Body of pancreas (tissue), 4 donors: ENCODE results near the gene POC1A. TPM values are rescaled to one million over a fixed set of nuclear protein-coding genes. Genes with fewer than 3 reads are reported as not detected.

Experiments used
- ATAC-seq: fragments of 150-250 bp; one replicate; pipeline ENCODE4 v1.9.1; 2016
- DNase-seq, 4 donors: peaks; one replicate each; pipeline ENCODE4 v3.0.0-alpha.2; 2019
- H3K27ac ChIP-seq, 4 donors: fragments of 200-600 bp; sonication (generic); 1 replicate in 3 of 4; 2 replicates in 1 of 4; pipeline versions ENCODE4 v1.5.1 to v1.6.1; 2016 to 2019; ENCODE audit warnings: mild to moderate bottlenecking in 1 of 4, mixed read lengths in 1 of 4, moderate library complexity in 1 of 4
- H3K27me3 ChIP-seq, 2 donors: fragments of 200-600 bp; sonication (generic); one replicate each; pipeline ENCODE4 v1.6.0; 2016; ENCODE audit warnings: mild to moderate bottlenecking in 1 of 2
- H3K36me3 ChIP-seq, 2 donors: fragments of 200-600 bp; sonication (generic); replicated peaks in 1 of 2; 2 replicates each; pipeline ENCODE4 v1.5.1; 2016; ENCODE audit warnings: low read depth in 2 of 2; ENCODE audit not compliant: insufficient read depth in 1 of 2
- H3K4me1 ChIP-seq: fragments of 200-600 bp; sonication (generic); one replicate; pipeline ENCODE4 v1.6.0; 2016
- H3K4me3 ChIP-seq, 2 donors: fragments of 200-600 bp; sonication (generic); 1 replicate in 1 of 2; 2 replicates in 1 of 2; pipeline ENCODE4 v1.5.1; 2016 to 2019
- H3K9me3 ChIP-seq, 3 donors: fragments of 200-600 bp; sonication (generic); 1 replicate in 2 of 3; 2 replicates in 1 of 3; pipeline ENCODE4 v1.5.1; 2016
- POLR2A ChIP-seq, 3 donors: fragments of 450-650 bp; IDR thresholded peaks; one replicate each; pipeline ENCODE4 v1.6.1; 2016; ENCODE audit warnings: antibody characterized with exemption in 3 of 3, mild to moderate bottlenecking in 2 of 3
- WGBS, 2 donors: methylation state at CpG; one replicate each; pipeline ENCODE4 v1.1.5; 2017; 5-methylcytosine and 5-hydroxymethylcytosine counted together
- intact Hi-C: fragments of 100-400 bp; cut with DNase I; formaldehyde crosslinking; loops from one replicate; pipeline ENCODE4 v1.15.1; 2023
- total RNA-seq, 2 donors: library from RNA; depleted of rRNA; stranded (reverse); fragments of >200 nt; gene quantifications; one replicate each; pipeline ENCODE4 v1.1.0, GENCODE V29; 2016
- TF ChIP-seq, protein P1 (sequence below), 7 experiments: fragments of 450-650 bp in 4 of 7; fragments of 200-600 bp in 3 of 7; sonication (generic) in 3 of 7; IDR thresholded peaks; one replicate each; pipeline ENCODE4 v1.5.1; 2016 to 2019; ENCODE audit warnings: antibody characterized with exemption in 7 of 7

Gene POC1A
- total RNA-seq, 2 donors from 2014 or later = 0.26 to 3.3 TPM

DNA sequence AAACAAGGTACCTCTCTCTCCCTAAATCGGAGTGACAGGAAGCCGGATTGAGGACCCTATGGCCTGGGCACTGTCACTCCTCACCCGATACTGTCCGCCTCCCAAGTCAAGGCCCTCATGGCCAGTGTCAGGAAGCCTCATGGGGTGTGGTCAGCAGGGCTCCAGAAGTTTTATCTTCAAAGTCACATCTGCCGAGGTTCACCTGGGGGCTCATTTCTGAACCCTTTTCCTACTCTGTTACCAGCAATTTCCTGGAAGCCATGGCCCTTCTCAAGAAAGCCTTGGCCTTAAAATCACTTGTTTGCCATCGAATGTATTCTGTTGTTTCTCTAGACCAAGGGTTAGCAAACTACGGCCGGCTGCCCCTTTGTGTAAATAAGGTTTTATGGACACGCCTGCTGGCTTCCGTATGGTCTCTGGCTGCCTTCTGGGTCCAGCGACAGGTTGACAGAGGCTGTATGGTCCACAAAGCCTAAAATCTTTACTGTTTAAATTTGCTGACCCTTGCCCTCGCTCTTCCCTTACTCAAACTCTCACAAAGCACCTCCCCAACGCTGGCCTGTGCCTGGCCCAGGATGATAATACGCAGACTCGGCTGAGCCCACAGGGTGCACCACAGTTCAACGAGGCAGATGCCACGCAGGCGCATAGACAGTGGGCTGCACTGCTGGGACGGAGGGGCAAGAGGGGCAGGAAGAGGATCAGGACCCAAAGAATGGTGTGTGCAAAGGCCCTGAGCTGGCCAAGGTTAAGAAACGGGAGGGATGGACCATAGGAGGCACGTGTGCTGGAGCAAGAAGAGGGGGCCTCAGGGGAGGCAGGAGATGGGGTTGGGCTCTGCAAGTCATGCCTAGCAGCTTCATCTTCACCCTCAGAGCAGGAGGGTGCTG lies 73.1 kb downstream of the POC1A start:
- Histone ChIP-seq H3K36me3 (no peaks in the 10 kb centered on the region), H3K4me3 (no peak overlapping the region), H3K27me3 (no peaks in the 10 kb centered on the region), H3K9me3 (no peaks in the 10 kb centered on the region), H3K27ac (no peak overlapping the region), H3K4me1 (no peaks in the 10 kb centered on the region)
- DNase-seq = no peak
- ATAC-seq = no peak
- WGBS, 2 donors = 83 to 84% methylated on average over 21 of the region's 21 CpGs
- intact Hi-C loops = no loop called here
- TF ChIP-seq, protein P1, sequence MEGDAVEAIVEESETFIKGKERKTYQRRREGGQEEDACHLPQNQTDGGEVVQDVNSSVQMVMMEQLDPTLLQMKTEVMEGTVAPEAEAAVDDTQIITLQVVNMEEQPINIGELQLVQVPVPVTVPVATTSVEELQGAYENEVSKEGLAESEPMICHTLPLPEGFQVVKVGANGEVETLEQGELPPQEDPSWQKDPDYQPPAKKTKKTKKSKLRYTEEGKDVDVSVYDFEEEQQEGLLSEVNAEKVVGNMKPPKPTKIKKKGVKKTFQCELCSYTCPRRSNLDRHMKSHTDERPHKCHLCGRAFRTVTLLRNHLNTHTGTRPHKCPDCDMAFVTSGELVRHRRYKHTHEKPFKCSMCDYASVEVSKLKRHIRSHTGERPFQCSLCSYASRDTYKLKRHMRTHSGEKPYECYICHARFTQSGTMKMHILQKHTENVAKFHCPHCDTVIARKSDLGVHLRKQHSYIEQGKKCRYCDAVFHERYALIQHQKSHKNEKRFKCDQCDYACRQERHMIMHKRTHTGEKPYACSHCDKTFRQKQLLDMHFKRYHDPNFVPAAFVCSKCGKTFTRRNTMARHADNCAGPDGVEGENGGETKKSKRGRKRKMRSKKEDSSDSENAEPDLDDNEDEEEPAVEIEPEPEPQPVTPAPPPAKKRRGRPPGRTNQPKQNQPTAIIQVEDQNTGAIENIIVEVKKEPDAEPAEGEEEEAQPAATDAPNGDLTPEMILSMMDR (IDR thresholded peaks at IDR 0.05) = no peak
- TF ChIP-seq POLR2A (IDR thresholded peaks at IDR 0.05) = no peak

DNA sequence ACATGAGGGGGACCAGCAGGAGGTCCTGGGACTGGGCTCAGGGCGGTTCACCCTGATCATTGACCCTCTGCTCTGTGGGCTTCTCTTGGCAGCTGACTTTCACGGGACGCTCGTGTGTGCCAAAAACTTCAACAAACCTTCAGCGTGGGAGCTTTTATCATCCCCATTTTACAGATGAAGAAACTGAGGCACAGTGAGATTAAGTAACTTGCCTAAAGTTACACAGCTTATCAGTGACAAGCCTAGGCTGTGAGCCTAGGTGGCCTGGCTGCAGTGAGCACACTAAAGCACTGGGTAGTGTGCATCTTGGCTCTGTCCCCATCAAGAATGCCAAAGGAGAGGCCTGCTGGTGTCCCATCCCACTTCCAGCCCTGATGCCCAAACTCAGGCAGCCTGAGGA lies 74.3 kb downstream of the POC1A start:
- Histone ChIP-seq H3K4me1 (no peaks in the 10 kb centered on the region), H3K9me3 (no peaks in the 10 kb centered on the region), H3K4me3 (no peak overlapping the region), H3K36me3 (no peaks in the 10 kb centered on the region), H3K27me3 (no peaks in the 10 kb centered on the region), H3K27ac (no peak overlapping the region)
- TF ChIP-seq POLR2A (IDR thresholded peaks at IDR 0.05) = no peak
- TF ChIP-seq, protein P1 (IDR thresholded peaks at IDR 0.05) = no peak
- ATAC-seq (no peak), DNase-seq (no peak)
- WGBS, 2 donors = 82 to 90% methylated on average over 5 of the region's 5 CpGs
- intact Hi-C loops = no loop called here

DNA sequence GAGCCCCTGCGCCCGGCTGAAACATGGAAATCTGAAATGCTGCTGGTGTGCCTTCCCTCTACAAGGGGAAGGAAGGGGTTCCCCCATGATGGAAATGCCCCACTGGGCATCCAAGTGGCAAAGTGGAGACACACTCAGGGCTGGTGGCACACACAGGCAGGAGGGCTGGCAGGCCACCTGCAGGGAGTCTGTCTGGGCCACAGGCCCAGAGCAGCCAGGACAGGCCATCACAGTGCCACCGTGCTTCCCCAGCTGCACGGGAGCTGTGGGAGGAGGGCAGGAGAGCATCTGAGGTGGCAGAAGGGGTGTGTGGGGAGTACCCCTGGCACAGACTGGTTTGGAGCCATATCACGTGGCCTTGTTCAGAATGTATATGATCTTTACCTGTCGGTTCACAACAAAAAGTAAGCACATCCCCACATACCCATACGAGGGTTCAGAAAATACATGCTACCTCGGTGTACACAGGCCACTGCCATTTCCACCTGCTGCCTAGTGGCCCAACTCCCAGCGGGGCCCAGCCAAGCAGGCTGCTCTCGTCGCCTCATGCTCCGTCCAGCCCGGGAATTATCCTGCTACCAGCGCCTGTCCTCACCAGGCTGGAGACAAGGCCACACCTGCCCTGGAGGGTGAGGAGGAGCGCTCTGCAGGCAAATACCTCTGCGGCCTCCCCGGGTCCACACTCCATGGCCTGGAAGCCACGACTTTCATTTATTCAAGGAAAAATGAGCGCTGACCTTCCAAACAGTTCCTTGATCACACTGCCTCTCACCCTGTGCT lies 75.3 kb downstream of the POC1A start:
- H3K4me1 ChIP-seq = no peaks in the 10 kb centered on the region
- ATAC-seq (no peak), DNase-seq (no peak)
- intact Hi-C loops = no loop called here
- no peaks in the 10 kb centered on the region for H3K36me3 ChIP-seq
- no peak for TF ChIP-seq POLR2A (IDR thresholded peaks at IDR 0.05)
- TF ChIP-seq, protein P1 (IDR thresholded peaks at IDR 0.05) = no peak
- no peak overlapping the region for H3K4me3 ChIP-seq
- no peaks in the 10 kb centered on the region for H3K9me3 ChIP-seq
- no peak overlapping the region for H3K27ac ChIP-seq
- no peaks in the 10 kb centered on the region for H3K27me3 ChIP-seq
- WGBS, 2 donors = 79 to 87% methylated on average over 12 to 19 of the region's 19 CpGs

DNA sequence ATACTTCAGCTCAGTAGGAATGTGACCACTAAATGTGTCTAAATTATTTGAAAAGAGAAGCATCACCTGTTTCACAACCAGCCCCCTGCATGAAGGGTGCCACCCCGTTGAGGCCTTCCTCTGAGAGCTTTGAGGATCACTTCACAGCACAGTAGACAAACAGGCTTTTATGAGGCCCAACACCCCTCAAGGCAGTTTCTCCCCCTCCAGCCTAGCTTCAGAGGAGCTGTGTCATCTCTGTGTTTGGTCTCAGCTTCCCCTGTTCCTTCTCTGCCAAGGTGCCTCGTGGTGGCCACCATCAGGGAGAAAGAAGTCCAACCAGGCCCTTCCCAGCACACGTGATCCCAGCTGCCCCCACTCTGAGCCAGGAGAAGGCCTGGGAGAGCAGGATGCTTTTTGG lies 76.3 kb downstream of the POC1A start:
- DNase-seq = no peak

More for the DNA sequence above, 76.3 kb downstream of the POC1A start:
- no peak for TF ChIP-seq POLR2A (IDR thresholded peaks at IDR 0.05)
- TF ChIP-seq, protein P1 (IDR thresholded peaks at IDR 0.05) = no peak
- WGBS, 2 donors = 58 to 61% methylated on average over 3 of the region's 3 CpGs
- Histone ChIP-seq H3K9me3 (no peaks in the 10 kb centered on the region), H3K4me3 (no peak overlapping the region), H3K4me1 (no peaks in the 10 kb centered on the region), H3K27me3 (no peaks in the 10 kb centered on the region), H3K27ac (no peak overlapping the region), H3K36me3 (no peaks in the 10 kb centered on the region)
- intact Hi-C loops = no loop called here
- ATAC-seq = no peak
